IMR-90 (cell line): Measurements from ENCODE around the gene XKRX. TPM values are rescaled to one million over a fixed set of nuclear protein-coding genes. Genes with fewer than 3 reads are reported as not detected.

ENCODE experiments used
- ATAC-seq: fragments of 200-7000 bp; cut with Tn5 transposase; 2 replicates; pipeline ENCODE4 v1.9.1; 2020; ENCODE audit warnings: low read depth, mild to moderate bottlenecking, moderate library complexity
- BruUV-seq: library from RNA; stranded (reverse); fragments of 400-500 nt; replicated peaks from 2 replicates; lab custom pipeline; 2021; lab: Mats Ljungman, UMichigan
- CTCF ChIA-PET: fragments of 300-600 bp; formaldehyde crosslinking; extraction: SDS; loops from one replicate; lab custom pipeline; 2021; ENCODE audit warnings: antibody characterized with exemption; lab: Yijun Ruan, JAX
- POLR2A ChIA-PET: fragments of 300-600 bp; sonication (Branson Sonifier 250); formaldehyde crosslinking; loops from one replicate; lab custom pipeline; 2022; ENCODE audit warnings: antibody characterized with exemption; ENCODE audit not compliant: unreplicated experiment; lab: Charles Lee
- DNase-seq: peaks from one replicate; pipeline ENCODE4 v3.0.0; 2013
- H2AFZ ChIP-seq: replicated peaks from 2 replicates; pipeline ENCODE3; 2013; ENCODE audit warnings: low read length, mild to moderate bottlenecking; ENCODE audit not compliant: poor library complexity
- H2AK5ac ChIP-seq: 2 replicates; pipeline ENCODE4 v1.6.1; 2013; ENCODE audit warnings: low read depth, low read length, inconsistent platforms
- H2AK9ac ChIP-seq: replicated peaks from 2 replicates; pipeline ENCODE3; 2013; ENCODE audit warnings: mild to moderate bottlenecking, low read depth, low read length, moderate library complexity; ENCODE audit not compliant: poor library complexity
- H2BK120ac ChIP-seq: 2 replicates; pipeline ENCODE4 v1.6.1; 2013; ENCODE audit warnings: low read depth, low read length, inconsistent platforms
- H2BK15ac ChIP-seq: 3 replicates; pipeline ENCODE4 v1.6.1; 2013; ENCODE audit warnings: low read depth, low read length, inconsistent platforms
- H2BK20ac ChIP-seq: 2 replicates; pipeline ENCODE4 v1.6.1; 2013; ENCODE audit warnings: low read depth, mild to moderate bottlenecking, inconsistent platforms, low read length, moderate library complexity
- H2BK5ac ChIP-seq: 2 replicates; pipeline ENCODE4 v1.6.1; 2013; ENCODE audit warnings: mild to moderate bottlenecking, low read depth, low read length, inconsistent platforms; ENCODE audit not compliant: poor library complexity, severe bottlenecking
- H3K14ac ChIP-seq: replicated peaks from 2 replicates; pipeline ENCODE4 v1.6.1; 2013; ENCODE audit warnings: low read depth, low read length, inconsistent platforms
- H3K18ac ChIP-seq: 2 replicates; pipeline ENCODE4 v1.6.1; 2013; ENCODE audit warnings: low read depth, low read length, control low read depth
- H3K23ac ChIP-seq: 2 replicates; pipeline ENCODE4 v1.6.1; 2013; ENCODE audit warnings: low read depth, low read length, inconsistent platforms
- H3K27ac ChIP-seq: 2 replicates; pipeline ENCODE4 v1.5.1; 2013; ENCODE audit warnings: mild to moderate bottlenecking, control low read depth, low read length; ENCODE audit not compliant: insufficient read depth
- H3K27me3 ChIP-seq: 2 replicates; pipeline ENCODE4 v1.6.1; 2013; ENCODE audit warnings: low read length; ENCODE audit not compliant: control insufficient read depth, insufficient read depth
- H3K36me3 ChIP-seq: 2 replicates; pipeline ENCODE4 v1.6.1; 2013; ENCODE audit warnings: low read length, mixed read lengths; ENCODE audit not compliant: control insufficient read depth, insufficient read depth
- H3K4ac ChIP-seq: 2 replicates; pipeline ENCODE4 v1.6.1; 2013; ENCODE audit warnings: low read depth, low read length, inconsistent platforms
- H3K4me1 ChIP-seq: 2 replicates; pipeline ENCODE4 v1.6.1; 2013; ENCODE audit warnings: low read length, mixed read lengths; ENCODE audit not compliant: control insufficient read depth, insufficient read depth
- H3K4me2 ChIP-seq: 2 replicates; pipeline ENCODE4 v1.6.1; 2013; ENCODE audit warnings: low read depth, mild to moderate bottlenecking, control low read depth, low read length, moderate library complexity
- H3K4me3 ChIP-seq: 2 replicates; pipeline ENCODE4 v1.5.1; 2013; ENCODE audit warnings: low read depth, mild to moderate bottlenecking, control low read depth, low read length, moderate library complexity; ENCODE audit not compliant: insufficient read depth
- H3K56ac ChIP-seq: 2 replicates; pipeline ENCODE4 v1.6.1; 2013; ENCODE audit warnings: low read length, inconsistent platforms; ENCODE audit not compliant: insufficient read depth; ENCODE audit errors: extremely low read depth
- H3K79me1 ChIP-seq, 2 experiments: 2 replicates each; pipeline ENCODE4 v1.6.1; 2013; ENCODE audit warnings: low read length in 2 of 2, inconsistent platforms in 1 of 2, low read depth in 1 of 2
- H3K9ac ChIP-seq: 2 replicates; pipeline ENCODE4 v1.6.1; 2013; ENCODE audit warnings: low read depth, low read length, control low read depth
- H3K9me1 ChIP-seq: 2 replicates; pipeline ENCODE4 v1.6.1; 2013; ENCODE audit warnings: low read length, inconsistent platforms; ENCODE audit not compliant: insufficient read depth
- H3K9me3 ChIP-seq: 2 replicates; pipeline ENCODE4 v1.6.1; 2013; ENCODE audit warnings: low read length; ENCODE audit not compliant: control insufficient read depth, insufficient read depth
- H4K20me1 ChIP-seq: 2 replicates; pipeline ENCODE4 v1.6.1; 2013; ENCODE audit warnings: low read length, inconsistent platforms; ENCODE audit not compliant: insufficient read depth
- H4K5ac ChIP-seq: 2 replicates; pipeline ENCODE4 v1.6.1; 2013; ENCODE audit warnings: mild to moderate bottlenecking, low read depth, low read length, control low read depth
- H4K8ac ChIP-seq, 2 experiments: 2 replicates each; pipeline ENCODE4 v1.6.1; 2013; ENCODE audit warnings: low read depth in 2 of 2, low read length in 2 of 2, control low read depth in 1 of 2, inconsistent platforms in 1 of 2
- H4K91ac ChIP-seq: 2 replicates; pipeline ENCODE4 v1.6.1; 2013; ENCODE audit warnings: low read depth, low read length, inconsistent platforms; ENCODE audit not compliant: insufficient read depth
- MAZ ChIP-seq: IDR thresholded peaks from 2 replicates; pipeline ENCODE4 v1.6.1; 2012; ENCODE audit warnings: low read depth, mild to moderate bottlenecking, low read length, improper control_type of control experiment, moderate library complexity, borderline replicate concordance
- POLR2A ChIP-seq: IDR thresholded peaks from 2 replicates; pipeline ENCODE4 v1.6.1; 2012; ENCODE audit warnings: mild to moderate bottlenecking, low read depth, low read length
- RAD21 ChIP-seq: IDR thresholded peaks from 2 replicates; pipeline ENCODE4 v1.6.1; 2012; ENCODE audit warnings: low read length, improper control_type of control experiment
- RCOR1 ChIP-seq: IDR thresholded peaks from 2 replicates; pipeline ENCODE4 v1.6.1; 2012; ENCODE audit warnings: mild to moderate bottlenecking, low read length, improper control_type of control experiment; ENCODE audit not compliant: insufficient replicate concordance
- RFX5 ChIP-seq: IDR thresholded peaks from 2 replicates; pipeline ENCODE4 v1.8.0; 2012; ENCODE audit warnings: low read depth, mild to moderate bottlenecking, low read length, moderate library complexity
- SMC3 ChIP-seq: fragments of 150-350 bp; IDR thresholded peaks from 2 replicates; pipeline ENCODE4 v1.6.1; 2016; ENCODE audit warnings: low read depth, mild to moderate bottlenecking, antibody characterized with exemption, low read length, moderate library complexity
- WGBS, 2 experiments: methylation state at CpG; one replicate each; pipeline versions ENCODE4 v1.1.5 to v1.1.7; 2013; ENCODE audit warnings: missing lambda C conversion rate in 2 of 2; ENCODE audit not compliant: insufficient read length in 1 of 2; ENCODE audit errors: extremely low coverage in 2 of 2; 5-methylcytosine and 5-hydroxymethylcytosine counted together
- dilution Hi-C: fragments of 300-500 bp; cut with HindIII; formaldehyde crosslinking; loops from one replicate; pipeline ENCODE4 v1.14.3; 2018; ENCODE audit warnings: low sequenced_read_pairs; ENCODE audit not compliant: unreplicated experiment
- in situ Hi-C: fragments of 300-500 bp; cut with MboI; formaldehyde crosslinking; loops from 3 replicates; pipeline ENCODE4 v1.14.3; 2019; ENCODE audit warnings: low sequenced_read_pairs, inconsistent platforms, mixed read lengths
- intact Hi-C: fragments of 100-400 bp; cut with micrococcal nuclease; formaldehyde crosslinking; loops from 2 replicates; pipeline ENCODE4 v1.10.0; 2022
- polyA plus RNA-seq, 3 experiments: library from polyadenylated mRNA; depleted of rRNA; stranded (reverse); fragments of >200 nt; gene quantifications; 2 replicates each; pipeline ENCODE4 v1.2.3, GENCODE V29; 2012; ENCODE audit warnings: low replicate concordance in 1 of 3
- total RNA-seq: library from RNA; depleted of rRNA; stranded (reverse); fragments of >200 nt; gene quantifications from 2 replicates; pipeline ENCODE4 v1.2.3, GENCODE V29; 2012; rRNA removed
- TF ChIP-seq, protein P1 (sequence below): conservative IDR thresholded peaks from 2 replicates; pipeline ENCODE4 v1.5.1; 2012; ENCODE audit warnings: mild to moderate bottlenecking, low read depth, low read length, improper control_type of control experiment

The XKRX gene
- total and polyA plus RNA-seq, 2 of the 4 experiments (the other 2 are of a cell fraction) = 0.39 to 0.90 TPM

DNA sequence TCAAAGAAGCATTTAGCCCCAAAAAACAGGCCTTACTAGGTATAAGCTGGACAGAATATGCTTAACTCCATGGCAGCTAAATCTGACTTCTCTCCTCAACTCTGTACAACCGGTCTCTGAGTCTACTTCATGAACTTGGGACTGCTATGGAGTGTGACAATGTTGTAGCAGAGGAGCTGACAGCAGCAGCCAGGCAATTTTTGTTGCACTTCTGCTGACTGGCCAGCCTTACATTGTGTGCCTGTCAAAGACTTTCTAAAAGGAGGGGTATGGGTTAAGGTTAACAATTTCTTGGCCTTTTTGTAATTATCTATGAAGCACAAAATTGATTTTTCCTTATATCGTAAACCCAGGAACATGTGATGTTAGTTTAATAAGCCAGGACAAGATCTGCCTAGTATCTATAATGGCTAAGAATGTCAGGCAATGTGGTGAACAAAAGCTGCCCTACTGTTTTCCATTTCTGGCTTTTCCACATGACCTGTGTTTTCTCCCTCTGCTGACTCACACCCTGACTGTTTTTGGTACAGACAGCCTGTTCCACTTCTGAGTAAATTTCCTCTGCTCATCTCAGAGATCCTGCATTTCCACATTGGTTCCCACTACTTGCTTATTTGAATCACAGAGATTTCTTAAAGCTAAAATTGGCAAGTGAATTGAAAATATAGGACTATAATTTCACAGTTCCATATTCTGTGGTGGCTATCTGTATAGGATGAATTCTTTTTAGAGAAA, 63.9 kb downstream of the XKRX start:
- POLR2A ChIA-PET = no interaction called here
- TF ChIP-seq SMC3 = no peak
- TF ChIP-seq RFX5 = no peak
- TF ChIP-seq, protein P1, sequence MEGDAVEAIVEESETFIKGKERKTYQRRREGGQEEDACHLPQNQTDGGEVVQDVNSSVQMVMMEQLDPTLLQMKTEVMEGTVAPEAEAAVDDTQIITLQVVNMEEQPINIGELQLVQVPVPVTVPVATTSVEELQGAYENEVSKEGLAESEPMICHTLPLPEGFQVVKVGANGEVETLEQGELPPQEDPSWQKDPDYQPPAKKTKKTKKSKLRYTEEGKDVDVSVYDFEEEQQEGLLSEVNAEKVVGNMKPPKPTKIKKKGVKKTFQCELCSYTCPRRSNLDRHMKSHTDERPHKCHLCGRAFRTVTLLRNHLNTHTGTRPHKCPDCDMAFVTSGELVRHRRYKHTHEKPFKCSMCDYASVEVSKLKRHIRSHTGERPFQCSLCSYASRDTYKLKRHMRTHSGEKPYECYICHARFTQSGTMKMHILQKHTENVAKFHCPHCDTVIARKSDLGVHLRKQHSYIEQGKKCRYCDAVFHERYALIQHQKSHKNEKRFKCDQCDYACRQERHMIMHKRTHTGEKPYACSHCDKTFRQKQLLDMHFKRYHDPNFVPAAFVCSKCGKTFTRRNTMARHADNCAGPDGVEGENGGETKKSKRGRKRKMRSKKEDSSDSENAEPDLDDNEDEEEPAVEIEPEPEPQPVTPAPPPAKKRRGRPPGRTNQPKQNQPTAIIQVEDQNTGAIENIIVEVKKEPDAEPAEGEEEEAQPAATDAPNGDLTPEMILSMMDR = no peak
- no peak for TF ChIP-seq RCOR1
- no peak for TF ChIP-seq MAZ
- no peak for TF ChIP-seq POLR2A
- TF ChIP-seq RAD21 = no peak
- Histone ChIP-seq H3K4me3 (no peak overlapping the region), H3K23ac (peak overlapping the region; percentile 69; the same call in 1 of the 2 replicates), H3K4me1 (0 out of 2 replicates have a peak, but pooled peaks cover 2% of the 10 kb centered on the region), H3K56ac (no peak overlapping the region), H2AK9ac (peak overlapping the region; percentile 70), H4K20me1 (no peaks in the 10 kb centered on the region), H4K8ac (peak overlapping the region in 1 of 2 experiments; percentile 35; a peak in 1 of 4 replicates), H3K9ac (no peak overlapping the region), H3K9me3 (no peaks in the 10 kb centered on the region), H3K9me1 (no peaks in the 10 kb centered on the region), H2BK15ac (no peak overlapping the region), H3K27ac (no peak overlapping the region), H2BK20ac (no peak overlapping the region), H2AK5ac (no peak overlapping the region), H3K14ac (no peak overlapping the region), H2AFZ (peak overlapping the region; percentile 71), H3K36me3 (no peaks in the 10 kb centered on the region), H3K18ac (no peak overlapping the region), H4K91ac (no peak overlapping the region), H2BK120ac (peak overlapping the region; percentile 57), H3K79me1 (no peaks in the 10 kb centered on the region), H2BK5ac (no peak overlapping the region), H4K5ac (no peak overlapping the region), H3K4ac (peak overlapping the region; percentile 65; the same call in 1 of the 2 replicates), H3K27me3 (peaks cover 1% of the 10 kb centered on the region; the same call in 1 of the 2 replicates), H3K4me2 (no peak overlapping the region)
- CTCF ChIA-PET = no interaction called here
- intact Hi-C loops = no loop called here
- in situ Hi-C loops = no loop called here
- dilution Hi-C loops = no loop called here
- peak; percentile 57 for DNase-seq
- no TSS peak for BruUV-seq
- no CpG with 5 or more reads among the region's 2 CpGs for WGBS, 2 experiments
- peak; percentile 81 for ATAC-seq

Other genes with a start within 250 kb of the XKRX start
- 2.3 and 3.1 TPM in 2 replicates for gene SYTL4, start 196.8 kb downstream of the XKRX start, total RNA-seq
- gene SYTL4, start 196.8 kb downstream of the XKRX start, polyA plus RNA-seq (2012; rRNA removed) = 1.6 and 2.4 TPM in 2 replicates
- 27.8 and 30.3 TPM in 2 replicates for gene CSTF2, start 108.5 kb downstream of the XKRX start, total RNA-seq
- 21.8 and 22.8 TPM in 2 replicates for gene CSTF2, start 108.5 kb downstream of the XKRX start, polyA plus RNA-seq (2012; rRNA removed)
- gene NOX1, start 54.6 kb downstream of the XKRX start, total RNA-seq = not detected in 2 replicates
- 0.04 TPM in 1 of 2 replicates, not detected in the other for gene NOX1, start 54.6 kb downstream of the XKRX start, polyA plus RNA-seq (2012; rRNA removed)
- gene ARL13A, start 40.8 kb upstream of the XKRX start, total RNA-seq = not detected in 2 replicates
- gene ARL13A, start 40.8 kb upstream of the XKRX start, polyA plus RNA-seq (2012; rRNA removed) = not detected in 2 replicates
- gene TRMT2B, start 123.2 kb upstream of the XKRX start, total RNA-seq = 10.8 and 13.4 TPM in 2 replicates
- gene TRMT2B, start 123.2 kb upstream of the XKRX start, polyA plus RNA-seq (2012; rRNA removed) = 6.5 and 7.7 TPM in 2 replicates
- 11.3 and 12.8 TPM in 2 replicates for gene TMEM35A, start 150.0 kb upstream of the XKRX start, total RNA-seq
- 13.7 and 14.2 TPM in 2 replicates for gene TMEM35A, start 150.0 kb upstream of the XKRX start, polyA plus RNA-seq (2012; rRNA removed)
- gene CENPI, start 169.3 kb upstream of the XKRX start, total RNA-seq = 24.2 and 25.8 TPM in 2 replicates
- gene CENPI, start 169.3 kb upstream of the XKRX start, polyA plus RNA-seq (2012; rRNA removed) = 4.8 and 5.5 TPM in 2 replicates